ENCODE results near the gene MOGAT3.

Gene MOGAT3

GRCh38 chr7:101233907-101234547 lies 33.2 kb upstream of the MOGAT3 start:
- DNase-seq = no peak

GRCh38 chr7:101232141-101232850 lies 31.5 kb upstream of the MOGAT3 start:
- no peak for DNase-seq

GRCh38 chr7:101231644-101232043 lies 30.8 kb upstream of the MOGAT3 start:
- no peak for DNase-seq

- DNase-seq = no peak
Measured at GRCh38 chr7:101226721-101227120, 25.9 kb upstream of the MOGAT3 start.

GRCh38 chr7:101225650-101226049 lies 24.8 kb upstream of the MOGAT3 start:
- no peak for DNase-seq

GRCh38 chr7:101223528-101223927 lies 22.7 kb upstream of the MOGAT3 start:
- DNase-seq = no peak

GRCh38 chr7:101222275-101222830 lies 21.5 kb upstream of the MOGAT3 start:
- no peak for DNase-seq

GRCh38 chr7:101220295-101220694 lies 19.5 kb upstream of the MOGAT3 start:
- no peak for DNase-seq

GRCh38 chr7:101218236-101219125 lies 17.6 kb upstream of the MOGAT3 start:
- DNase-seq = no peak

- peak; percentile 97 for DNase-seq
Measured at GRCh38 chr7:101217388-101218235, 16.8 kb upstream of the MOGAT3 start, which contains the start of the genes PLOD3 and ZNHIT1. Gene PLOD3, minus strand, starts transcription at chr7:101217581. Its CDS starts 307 bp downstream, at chr7:101217274. Gene ZNHIT1, plus strand, starts transcription at chr7:101218165. Its CDS starts 31 bp downstream, at chr7:101218196.

GRCh38 chr7:101216860-101217387 lies 16.1 kb upstream of the MOGAT3 start:
- DNase-seq = no peak

GRCh38 chr7:101216001-101216859 lies 15.4 kb upstream of the MOGAT3 start:
- peak; percentile 30 for DNase-seq

- no peak for DNase-seq
Measured at GRCh38 chr7:101212014-101212413, 11.2 kb upstream of the MOGAT3 start.

- DNase-seq = no peak
Measured at GRCh38 chr7:101211501-101211900, 10.7 kb upstream of the MOGAT3 start.

GRCh38 chr7:101210143-101210542 lies 9.3 kb upstream of the MOGAT3 start:
- DNase-seq = no peak

- no peak for DNase-seq
Measured at GRCh38 chr7:101208794-101209193, 8.0 kb upstream of the MOGAT3 start.

- no peak for DNase-seq
Measured at GRCh38 chr7:101207459-101207858, 6.6 kb upstream of the MOGAT3 start.

- DNase-seq = no peak
Measured at GRCh38 chr7:101206665-101207042, 5.8 kb upstream of the MOGAT3 start.

- DNase-seq = no peak
Measured at GRCh38 chr7:101205901-101206664, 5.2 kb upstream of the MOGAT3 start.
